Hippocampal formation (tissue), 2 donors: ENCODE measurements around the gene LEKR1.
"Not testable (repeated sequence)": the region's sequence is repeated elsewhere in the genome, so short reads cannot be mapped to it uniquely, and the experiment has no call there.

Source experiments
- DNase-seq, 2 donors: peaks; one replicate each; lab custom pipeline; 2025; lab: John Stamatoyannopoulos, UW

Gene LEKR1

DNA sequence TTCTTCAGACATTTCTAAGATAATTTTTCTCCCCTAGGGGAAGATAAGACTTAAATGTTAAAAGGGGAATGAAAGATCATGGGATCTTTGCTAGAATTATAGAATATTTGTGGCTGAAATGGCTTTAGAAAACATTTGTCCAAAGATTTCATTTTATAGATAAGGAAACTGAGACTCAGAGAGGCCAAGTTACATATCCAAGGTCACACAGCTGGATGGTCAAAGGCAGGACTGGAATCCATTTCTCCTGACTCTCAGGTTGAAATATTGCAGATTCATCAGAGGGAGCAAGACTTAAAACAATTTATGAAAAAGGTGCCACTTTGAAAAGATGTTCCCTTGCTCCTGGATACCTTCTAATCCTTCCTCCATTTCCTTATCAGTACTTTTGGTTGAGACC is 19.5 kb upstream of the LEKR1 start:
- no peak for DNase-seq

DNA sequence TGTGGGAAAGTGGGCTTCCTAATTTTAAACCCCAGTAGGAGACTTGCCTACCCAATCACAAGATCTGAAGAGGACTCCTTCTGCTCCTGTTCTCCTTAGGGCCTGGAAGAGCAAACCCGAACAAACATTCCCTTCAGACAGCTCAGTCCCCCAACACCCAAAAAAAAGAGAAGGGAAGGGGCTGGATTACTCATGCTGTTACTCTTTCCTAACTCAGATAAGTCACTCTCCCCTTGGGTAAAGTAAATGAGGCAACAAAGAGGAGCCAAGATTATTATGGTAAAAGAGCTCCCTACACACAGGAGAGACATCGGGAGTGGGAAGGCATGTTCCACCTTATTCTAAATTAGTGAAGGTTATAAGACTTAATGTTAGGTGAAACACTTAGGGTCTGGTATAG is 18.1 kb upstream of the LEKR1 start:
- no peak for DNase-seq

DNA sequence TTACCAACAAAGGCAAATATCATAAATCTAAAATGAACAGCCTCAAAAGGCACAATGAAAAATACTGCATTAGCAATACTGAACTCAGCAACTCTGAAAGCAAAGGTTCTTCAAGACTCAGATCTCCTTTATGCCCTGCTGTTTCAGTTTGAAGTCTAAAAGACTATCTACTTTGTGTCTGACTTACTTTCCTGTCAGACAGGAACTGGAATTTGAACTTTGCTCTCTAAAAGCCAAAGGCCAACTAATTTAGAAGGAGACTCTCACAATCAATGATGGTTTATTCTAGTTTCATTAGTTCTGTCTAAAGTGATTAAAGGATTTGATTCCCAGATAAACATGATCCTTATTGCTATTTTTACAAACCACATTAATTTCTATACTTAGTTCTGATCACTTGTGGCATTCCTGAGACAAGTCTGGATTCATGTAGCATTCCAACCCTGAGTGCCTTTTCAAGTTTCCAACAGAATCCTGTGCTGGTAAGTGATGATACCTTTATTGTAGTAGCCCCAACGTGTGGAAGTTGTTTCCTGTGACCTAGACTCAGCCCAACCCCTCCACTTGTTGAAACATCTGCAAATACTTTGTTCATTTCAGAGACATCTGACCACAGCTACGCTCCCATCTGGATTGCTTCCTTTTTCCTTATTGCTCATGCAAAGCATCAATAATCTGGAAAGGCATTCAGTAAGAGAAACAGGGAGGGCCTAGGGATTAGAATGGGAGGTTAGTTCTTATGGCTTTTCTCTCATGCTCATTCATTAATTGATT is 14.9 kb upstream of the LEKR1 start:
- DNase-seq: no peak

DNA sequence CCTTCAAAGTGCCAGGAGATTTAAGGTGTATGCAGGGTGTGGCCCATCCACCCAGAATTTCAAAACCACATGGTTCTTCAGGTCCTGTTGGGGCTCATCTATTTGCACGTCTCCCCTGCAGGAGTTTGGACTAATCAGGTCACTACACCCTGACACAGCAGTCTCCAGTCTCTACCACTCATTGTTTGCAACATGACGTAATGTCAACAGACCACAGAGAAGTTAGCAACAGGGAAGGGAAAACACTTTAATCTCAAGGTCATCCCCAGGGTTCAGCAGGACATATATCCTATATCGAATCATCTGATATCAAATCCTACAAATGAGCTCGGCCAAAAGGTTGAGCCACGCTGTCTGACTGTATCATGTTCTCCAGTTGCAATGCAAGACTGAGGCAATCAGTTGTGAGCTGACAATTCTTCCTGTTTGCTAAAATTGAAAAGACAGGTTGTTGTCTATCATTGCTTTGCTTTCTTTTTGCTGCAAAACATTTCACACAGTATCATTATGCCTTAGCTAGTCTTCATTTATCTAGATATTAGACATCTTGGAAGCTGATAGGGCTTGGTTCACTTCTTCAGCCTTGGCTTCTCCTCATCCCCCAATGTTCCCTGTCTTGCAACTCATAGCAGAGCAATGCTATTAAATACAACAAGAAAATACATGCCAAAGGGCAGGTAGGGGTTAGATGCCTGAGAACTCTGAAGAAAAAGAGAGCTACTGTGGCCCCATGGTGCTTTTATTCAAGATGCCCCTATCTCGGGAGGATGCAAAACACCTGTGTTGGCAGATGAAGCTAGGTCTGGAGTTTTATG is 13.4 kb upstream of the LEKR1 start:
- no peak for DNase-seq

DNA sequence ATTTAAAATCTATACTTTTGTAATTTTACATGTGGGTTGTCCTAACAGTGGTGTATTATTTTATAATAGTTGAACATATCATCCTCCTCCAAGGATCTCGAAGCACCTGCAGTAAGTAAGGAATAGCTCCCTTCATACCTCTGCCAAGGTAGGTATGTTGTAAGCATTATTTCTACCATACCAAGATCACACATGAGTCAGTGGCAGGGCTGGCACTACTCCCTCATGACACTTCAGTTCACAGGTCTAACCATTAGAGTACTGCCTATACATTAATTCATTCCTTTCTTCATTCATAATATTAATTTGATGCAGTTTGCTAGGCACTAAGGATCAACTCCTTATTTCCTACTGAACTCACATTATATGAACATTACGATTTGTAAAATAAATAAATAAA is 11.9 kb upstream of the LEKR1 start:
- no peak for DNase-seq

DNA sequence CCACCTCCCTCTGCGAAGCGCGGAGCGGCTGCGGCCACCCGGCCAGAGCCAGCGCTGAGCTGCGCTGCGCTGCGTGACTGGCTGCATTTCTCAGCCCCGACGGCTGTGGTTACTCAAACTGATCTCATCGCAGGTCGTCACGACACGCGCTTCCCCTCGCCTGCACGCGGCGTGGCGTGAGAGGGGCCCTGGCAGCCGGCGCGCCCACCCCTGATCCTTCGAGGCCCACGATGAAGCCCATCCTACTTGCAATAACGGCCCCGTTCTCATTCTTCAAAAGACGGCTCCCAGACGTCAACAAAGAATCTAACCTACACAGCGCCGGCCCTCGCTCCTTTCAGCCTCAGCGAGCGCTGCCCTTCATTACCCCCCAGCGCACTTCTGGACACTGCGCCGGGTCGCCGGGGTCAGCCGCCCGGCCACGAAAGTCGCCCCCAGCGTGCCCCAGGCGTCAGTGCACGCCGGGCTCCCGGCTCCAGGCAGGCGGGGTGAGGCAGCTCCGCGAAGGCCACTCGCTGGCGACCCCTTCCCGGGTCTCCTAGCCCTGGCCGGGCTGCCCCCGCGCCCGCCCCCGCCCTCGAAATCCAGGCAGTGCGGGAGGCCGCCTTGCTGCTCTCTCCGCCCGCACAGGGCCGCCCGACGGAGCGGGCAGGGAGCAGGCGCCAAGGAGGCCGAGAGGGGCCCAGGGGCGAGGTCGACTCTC is 9.9 kb upstream of the LEKR1 start:
- DNase-seq: no peak

DNA sequence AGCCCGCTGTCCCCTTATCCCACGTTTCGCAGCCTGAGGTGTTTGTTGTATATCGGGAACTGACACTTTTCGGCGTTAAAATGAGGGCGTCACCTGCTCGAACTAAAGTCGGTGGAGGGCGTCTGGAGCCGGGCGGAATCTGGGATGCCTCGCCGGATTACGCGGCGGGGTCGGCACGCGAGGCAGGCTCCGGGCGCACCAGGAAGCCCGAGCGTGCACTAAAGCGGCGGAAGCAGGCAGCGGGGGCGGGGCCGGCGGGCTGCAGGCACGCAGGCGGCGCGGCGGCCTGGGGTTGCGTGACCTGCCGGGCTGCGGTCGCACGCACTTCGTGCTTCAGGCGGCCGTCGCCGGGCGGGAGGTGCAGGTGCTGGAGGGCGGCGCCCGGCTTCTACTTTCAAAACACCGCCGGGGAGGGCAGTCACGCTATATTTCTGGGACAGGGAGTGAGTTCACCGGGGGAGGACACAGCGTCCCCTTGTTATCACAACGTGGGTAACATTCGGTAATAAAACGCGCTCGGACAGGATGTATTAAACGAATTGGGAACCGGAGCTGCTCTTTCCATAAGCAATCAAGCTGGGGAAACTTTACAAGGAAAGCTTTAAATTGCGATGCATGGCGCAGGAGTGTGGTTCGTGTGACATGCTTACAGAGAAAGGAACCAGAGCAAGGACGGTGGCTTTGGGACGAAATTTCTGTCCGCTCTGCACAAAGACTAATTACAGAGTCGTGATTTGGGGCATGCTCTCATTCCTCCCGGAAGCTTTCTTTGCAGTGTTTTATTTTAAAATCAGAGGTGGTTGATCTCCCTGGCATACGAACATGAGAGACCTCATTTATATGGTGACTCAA is 9.1 kb upstream of the LEKR1 start:
- DNase-seq: peak; percentile 25 to 53

DNA sequence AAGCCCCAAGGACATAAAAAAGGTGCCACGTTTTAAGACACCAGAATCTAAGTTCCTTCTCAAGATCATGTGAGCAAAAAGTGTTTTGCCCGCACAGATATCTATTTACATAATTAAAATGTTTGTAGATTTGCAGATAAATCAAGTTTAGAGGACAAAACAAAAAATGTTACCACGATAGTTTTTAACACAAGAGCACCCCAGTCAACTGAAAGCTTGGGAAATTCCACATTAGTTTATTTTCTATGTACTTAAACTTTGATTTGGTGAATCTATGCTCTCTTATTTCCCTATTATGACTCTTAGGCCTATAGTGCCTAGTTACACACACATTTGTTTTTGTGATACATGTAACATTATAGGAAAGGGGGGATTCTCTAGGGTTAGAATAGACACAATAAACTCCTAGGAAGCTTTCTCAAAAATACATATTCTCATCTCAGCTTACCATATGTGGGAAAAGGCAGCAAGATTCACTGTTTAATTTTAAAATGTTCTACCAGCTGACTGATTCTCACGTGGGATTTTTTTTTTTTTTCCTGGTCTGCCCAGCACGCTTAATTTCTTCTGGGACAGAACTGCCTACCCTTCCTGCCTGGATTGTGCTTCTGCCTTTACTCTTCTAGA is 8.4 kb upstream of the LEKR1 start:
- DNase-seq: no peak

DNA sequence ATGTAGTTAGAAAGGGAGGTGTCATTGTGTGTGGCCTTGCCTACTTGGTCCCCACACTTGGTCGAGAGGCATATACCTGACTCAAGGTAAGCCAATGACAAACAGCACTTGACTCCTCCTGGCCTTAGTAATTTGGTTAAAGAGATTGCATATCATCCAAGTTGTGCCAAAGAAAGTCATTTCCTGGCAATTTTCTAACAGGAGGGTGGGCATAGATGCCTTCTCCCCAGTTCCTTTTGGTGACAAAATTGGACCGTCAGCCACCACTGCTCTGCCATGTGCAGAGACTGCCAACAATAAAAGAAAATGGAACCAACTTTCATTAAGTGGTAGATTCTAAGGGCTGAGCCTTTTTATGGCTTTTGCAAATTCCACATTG is 7.9 kb upstream of the LEKR1 start:
- no peak for DNase-seq

DNA sequence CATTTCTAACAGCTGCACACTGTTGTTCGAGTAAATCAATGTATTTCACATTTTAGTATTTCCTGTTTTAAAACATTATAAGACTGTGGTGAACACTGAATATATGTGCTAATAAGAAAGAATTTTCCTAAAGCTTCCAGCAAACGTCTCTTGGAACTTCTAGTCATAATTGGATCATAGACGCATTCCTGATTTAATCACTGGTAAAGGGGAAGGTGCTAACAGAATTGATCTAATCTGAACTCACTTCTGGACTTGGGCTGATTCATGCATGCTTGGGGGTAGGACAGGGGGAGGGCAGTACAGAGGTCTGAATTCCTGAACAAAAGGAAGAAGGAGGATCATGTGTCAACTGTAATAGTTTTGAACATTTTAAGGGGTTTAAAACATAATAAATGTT is 7.3 kb upstream of the LEKR1 start:
- DNase-seq: no peak

DNA sequence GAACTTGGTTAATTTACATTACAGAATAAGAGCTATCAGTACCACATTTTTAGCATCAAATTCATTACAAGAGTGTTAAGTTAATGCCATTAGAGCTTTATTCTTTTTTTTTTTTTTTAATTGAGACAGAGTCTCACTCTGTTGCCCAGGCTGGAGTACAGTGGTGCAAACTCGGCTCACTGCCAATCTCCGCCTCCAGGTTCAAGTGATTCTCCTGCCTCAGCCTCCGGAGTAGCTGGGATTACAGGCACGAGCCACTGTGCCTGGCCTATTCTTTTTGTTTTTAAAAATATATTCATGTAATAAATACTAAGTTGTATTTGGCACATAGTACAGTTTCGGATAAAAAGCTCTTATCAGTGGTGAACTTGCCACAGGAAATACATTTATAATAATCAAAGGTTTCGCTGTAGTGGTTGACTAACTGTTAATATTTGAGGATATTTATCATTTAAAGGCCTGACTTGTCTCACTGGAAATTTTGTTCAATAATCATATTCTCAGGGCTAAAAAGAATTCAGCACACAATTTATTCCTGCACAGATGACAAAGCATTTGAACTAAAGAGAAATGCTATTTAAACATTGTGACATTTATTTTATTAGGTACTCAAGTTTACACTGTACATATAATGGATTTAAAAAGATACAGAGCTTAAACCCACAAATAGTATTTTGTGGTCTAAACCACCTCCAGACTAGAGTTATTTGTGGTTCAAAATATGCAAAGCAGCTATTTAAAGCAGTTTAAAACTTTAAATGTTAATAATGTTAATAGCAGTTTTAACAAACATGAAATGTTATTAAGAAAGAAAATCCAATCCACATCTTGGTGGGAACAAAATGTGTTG is 6.1 kb upstream of the LEKR1 start:
- DNase-seq: no peak

DNA sequence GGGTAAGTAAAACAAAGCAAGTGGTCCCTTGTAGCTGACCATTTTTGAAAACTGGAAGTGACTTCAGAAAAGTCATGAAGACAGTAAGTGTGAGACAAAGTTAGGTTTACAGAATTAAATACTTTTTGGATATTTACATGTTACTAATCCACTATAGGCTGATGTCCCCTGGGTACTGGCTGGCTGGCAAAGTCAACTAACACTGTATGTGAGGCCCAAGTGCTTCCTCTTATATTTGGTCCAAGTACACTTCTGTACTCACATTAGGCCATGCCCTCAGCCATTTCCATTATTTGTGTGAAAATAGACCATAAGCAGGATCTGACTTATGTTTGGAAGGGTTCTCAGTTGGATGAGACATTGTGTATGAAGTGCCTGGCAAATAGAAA is 5.5 kb upstream of the LEKR1 start:
- no peak for DNase-seq

DNA sequence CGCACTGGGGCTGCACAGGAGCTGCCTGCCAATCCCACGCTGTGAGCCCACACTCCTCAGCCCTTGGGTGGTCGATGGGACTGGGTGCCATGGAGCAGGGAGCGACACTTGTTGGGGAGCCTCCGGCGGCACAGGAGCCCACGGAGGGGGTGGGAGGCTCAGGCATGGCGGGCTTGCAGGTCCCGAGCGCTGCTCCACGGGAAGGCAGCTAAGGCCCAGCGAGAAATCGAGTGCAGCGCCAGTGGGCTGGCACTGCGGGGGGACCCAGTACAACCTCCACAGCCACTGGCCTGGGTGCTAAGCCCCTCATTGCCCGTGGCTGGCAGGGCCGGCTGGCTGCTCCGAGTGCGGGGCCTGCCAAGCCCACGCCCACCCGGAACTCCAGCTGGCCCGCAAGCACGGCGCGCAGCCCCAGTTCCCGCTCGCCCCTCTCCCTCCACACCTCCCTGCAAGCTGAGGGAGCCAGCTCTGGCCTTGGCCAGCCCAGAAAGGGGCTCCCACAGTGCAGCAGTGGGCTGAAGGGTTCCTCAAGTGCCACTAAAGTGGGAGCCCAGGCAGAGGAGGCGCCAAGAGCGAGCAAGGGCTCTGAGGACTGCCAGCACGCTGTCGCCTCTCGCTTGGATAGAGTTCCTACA is 3.4 kb upstream of the LEKR1 start:
- DNase-seq: not testable (repeated sequence)

DNA sequence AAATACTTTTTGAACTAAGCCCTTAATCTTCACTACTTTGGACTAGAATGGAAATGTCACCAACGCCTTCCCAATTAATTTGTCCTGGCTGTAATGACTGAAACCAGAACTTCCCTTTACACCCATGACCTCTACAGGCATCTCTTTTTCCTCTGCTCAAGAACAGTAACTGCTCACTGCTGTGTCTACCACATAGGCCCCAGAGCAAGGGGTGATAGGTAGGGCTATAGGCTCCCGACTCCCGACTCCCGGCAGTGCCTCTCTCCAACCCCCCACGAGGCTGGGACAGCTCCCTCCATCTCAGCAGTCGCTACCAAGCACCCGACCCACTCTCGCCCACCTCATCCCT is 384 bp upstream of the LEKR1 start:
- no peak for DNase-seq

DNA sequence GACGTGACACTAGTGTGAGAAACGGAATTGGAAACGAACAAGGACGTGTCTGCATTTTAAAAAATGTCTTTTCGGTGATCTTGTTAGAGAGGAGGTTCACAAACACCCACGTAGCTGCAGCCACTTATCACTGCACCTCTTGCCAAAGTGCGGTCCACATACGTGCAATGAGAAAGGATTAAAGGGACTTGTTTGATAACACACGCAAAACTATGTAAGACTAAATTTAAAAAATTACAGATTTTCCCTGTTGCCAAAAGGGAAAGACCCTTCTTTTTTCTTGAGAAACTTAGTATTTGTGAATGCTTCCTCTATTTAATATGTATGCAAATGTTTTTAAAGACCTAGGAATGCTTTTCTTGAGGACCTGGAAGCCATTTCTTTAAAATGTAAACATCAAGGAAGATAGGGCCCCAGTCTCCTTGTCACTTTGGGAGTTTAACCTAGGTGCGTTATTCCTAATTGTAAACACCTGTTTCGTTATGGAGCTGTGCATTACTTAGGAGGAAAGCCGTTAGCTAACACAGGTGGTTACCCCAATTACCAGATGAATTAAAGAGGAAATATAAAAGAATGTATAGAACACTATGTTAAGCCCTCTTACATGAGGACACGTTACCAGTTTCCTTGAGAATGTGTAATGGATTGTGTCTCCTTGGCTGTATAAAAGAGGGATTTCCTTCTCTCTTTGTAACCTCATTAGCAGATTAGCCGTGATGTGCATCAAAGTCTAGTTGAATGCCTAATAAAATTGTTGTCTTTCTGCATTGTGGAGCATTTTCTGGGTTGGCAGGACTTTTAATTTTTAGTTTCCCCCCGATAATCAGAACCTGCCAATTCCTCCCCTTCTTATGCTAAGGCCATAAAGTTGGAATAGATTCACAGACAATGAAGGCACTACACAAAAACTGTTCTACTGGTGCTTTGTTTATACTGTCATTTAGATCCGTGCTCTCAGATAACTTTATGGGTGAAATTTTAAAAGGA is 1.0 kb downstream of the LEKR1 start:
- DNase-seq: no peak

DNA sequence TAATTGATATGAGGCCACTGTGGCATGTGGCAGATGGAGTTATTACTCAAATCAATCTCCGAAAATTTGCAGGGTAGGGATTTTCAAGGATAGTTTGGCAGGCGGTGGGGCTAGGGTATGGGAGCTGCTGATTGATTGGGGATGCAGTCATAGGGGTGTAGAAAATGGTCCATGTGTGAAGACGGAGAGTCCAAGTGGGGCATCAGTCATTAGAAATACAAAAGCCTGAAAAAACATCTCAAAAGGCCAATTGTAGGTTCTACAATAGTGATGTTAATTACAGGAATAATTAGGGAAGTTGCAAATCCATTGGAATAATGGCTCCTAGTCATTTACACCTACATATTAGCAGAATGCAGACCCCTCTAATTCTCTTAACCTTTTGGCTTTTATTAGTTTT is 4.9 kb downstream of the LEKR1 start:
- DNase-seq: no peak

DNA sequence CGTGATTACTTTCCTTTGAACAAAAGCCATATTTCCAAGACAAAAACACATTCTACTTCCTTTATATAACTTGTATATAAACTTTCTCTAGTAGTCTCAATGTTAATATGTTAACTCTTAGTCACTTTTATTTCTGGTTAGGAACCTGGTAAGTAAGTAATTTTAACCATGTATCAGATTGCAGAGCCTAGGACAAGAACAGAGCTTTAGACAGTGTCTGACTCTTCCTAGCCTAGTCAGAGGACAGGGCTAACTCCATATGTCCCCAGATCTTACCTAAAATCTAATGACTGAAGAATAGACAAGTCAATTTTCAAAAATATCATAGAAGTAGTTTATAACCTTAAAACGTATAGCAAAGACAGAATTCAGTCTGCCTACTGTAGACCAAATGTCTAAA is 8.3 kb downstream of the LEKR1 start:
- no peak for DNase-seq

DNA sequence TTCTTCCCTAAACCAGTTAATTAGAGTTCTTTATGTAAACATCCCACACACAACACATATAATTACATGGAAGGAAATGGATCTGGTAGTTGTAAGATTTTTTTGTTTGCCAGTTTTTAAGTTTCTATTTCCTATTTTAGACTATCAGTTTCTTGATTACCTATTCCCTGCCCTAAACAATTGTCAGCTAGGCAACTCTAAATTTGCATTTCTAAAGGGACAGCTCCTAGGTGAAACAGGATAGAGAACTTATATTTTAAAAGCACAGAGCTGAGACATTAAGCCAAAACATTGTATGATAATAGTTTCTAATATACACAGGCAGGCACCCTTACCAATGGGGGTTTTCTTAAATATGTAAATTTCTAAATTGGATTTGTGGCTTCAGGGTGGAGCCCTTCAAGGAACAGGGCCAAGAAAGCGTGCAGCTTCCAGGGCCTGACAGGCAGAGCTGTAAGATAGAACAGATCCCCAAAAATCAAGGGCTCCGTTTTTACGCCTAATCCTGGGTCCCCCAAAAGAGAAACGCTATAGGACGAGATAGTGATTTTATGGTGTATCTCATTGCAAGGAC is 8.9 kb downstream of the LEKR1 start:
- no peak for DNase-seq

DNA sequence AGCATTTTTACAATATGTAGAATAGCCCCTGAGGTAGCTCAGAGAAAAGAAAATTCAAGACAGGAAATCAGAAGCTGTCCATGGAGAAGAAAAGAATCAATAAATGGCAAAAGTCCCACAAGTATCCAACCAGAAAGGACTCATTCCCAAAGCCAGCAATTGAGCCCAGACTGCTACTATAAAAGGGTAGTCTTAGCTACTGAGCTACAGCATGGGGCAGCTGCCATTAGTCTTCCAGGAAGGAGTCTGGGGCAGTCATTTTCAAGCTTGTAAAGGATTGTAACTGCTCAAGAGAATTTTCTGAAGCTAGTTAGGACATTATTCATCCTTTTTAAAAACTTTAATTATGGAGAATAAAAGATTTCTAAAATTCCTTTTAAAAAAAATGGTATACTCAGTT is 10.5 kb downstream of the LEKR1 start:
- DNase-seq: no peak
